HG03432 (cell line): Measurements from ENCODE around the gene CCSER1.
A peak's percentile ranks its signal among the peaks of the same experiment; 100 is the strongest.
"Not testable (repeated sequence)": the region's sequence is repeated elsewhere in the genome, so short reads cannot be mapped to it uniquely, and the experiment has no call there.

Experiments
- ATAC-seq: cut with Tn5 transposase; IDR thresholded peaks from one replicate; pipeline ENCODE4 v1.9.1; 2021; ENCODE audit warnings: mild to moderate bottlenecking, moderate library complexity; ENCODE audit not compliant: unreplicated experiment

Gene CCSER1

DNA sequence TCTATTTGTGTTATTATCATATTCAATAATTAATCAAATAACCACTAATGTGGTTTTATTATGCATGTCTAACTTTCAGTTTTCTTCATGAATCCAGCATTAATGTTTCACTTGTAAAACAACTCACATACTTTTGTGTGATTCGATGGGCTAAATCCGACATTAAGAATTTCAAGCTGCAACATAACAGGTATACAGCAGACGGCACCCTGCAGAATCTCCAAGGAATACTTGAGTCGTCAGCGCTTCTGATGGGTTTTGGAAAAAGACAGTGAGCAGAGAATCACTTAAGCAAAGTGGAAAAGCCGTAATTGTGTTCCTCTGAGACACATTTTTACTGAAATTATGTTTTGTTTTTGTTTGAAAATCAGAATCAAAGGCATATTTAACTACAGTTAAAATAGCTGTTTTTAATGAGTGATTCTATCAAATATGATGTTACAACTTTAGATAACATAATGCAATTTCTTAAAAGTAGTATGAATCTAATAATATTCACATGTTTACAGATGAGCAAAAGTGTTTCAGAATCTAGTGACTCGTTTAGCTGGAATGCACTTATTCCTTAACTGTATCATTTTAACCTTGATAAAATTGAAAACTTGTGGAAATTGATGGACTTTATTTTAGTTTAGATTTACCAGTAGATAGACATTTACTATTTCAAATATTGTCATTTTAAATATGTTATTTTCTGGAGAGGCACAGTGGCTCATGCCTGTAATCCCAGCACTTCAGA is 514.8 kb downstream of the CCSER1 start:
- ATAC-seq: no peak

DNA sequence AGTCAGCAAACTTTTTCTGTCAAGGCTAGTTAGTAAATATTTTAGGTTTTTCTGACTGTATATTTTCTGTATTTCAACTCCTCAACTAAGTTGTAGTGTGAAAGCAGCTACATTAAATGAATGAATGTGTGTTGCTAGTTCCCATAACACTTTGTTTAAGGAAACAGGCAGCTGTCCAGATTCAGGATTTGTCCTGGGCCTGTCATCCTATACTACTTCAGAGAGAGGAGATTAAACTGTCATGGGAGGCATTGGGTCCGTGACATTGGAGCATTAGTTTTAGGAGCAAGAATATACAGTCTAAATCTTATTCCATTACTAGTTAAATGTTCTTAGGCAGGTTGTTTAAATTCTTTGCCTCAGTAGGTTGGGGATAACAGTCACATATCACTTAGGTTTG is 516.0 kb downstream of the CCSER1 start:
- ATAC-seq: no peak

DNA sequence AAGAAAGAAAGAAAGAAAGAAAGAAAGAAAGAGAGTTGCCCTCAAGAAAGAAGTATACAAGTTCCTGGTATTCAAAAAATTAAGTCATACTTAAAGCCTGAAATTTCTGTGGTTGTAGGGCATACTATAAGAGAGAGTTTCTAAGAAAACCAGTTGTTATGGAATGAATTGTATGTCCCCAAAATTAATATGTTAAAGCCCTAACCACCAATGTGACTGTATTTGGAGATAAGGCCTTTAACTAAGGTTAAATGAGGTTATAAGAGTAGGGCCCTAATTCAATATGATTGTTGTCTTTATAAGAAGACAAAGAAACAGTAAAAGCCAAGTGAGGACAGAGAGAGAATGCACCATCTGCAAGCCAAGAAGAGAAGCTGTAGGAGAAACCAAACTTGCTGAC is 521.1 kb downstream of the CCSER1 start:
- no peak for ATAC-seq

DNA sequence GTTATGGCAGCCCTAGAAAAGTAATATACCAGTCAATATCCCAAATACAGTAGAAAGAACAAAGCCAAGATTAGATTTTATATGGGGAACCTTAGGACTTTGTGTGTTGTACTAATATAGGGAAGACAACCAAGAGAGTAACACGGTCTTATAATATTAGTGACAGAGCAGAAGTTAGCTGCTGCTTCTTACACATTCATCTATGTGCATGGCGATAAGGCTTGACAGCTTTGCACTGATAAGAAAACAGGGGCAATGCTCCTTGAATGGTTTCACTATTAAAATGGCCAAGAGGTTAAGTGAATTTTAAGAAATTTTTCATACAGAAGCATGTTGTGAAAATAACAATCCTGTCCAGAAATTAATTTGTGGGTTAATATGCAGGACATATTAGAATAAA is 521.6 kb downstream of the CCSER1 start:
- ATAC-seq: no peak

DNA sequence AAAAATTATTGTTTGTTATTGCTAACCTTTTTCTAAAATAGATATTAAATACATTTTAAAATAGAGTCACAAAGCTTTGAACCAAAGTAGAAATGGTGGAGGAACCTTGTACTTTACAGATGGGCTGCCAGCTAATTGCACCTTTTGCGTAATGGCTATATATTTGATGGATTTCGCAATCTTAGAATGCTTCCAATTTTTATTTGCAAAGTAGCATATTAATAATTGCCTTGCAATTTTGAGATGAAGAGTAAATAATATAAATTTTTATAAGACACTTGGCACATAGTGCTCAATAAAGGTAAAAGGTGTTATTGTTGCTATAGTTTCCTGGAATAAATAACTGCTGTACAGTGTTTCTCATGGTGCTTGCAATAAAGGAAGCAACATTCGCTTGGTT is 533.5 kb downstream of the CCSER1 start:
- ATAC-seq: no peak

DNA sequence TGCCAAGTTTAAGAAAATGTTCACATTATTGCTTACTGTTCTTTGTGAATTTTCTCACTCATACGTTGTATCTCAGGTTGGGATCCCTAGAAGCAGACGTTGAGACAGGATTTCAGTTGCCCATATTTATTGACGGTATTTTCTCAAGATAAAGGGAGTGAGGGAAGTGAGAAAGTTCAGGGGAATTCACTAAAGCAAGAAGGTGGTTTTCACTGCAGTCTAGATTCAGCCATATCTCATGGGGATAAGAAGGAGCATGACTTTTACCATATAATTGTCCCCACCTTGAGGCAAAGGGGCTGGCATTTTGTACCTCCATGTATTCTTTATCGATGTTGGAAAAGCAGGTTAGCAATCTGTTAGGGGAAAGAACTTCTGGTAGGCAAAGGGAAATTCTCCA is 543.0 kb downstream of the CCSER1 start:
- ATAC-seq: peak; percentile 56

DNA sequence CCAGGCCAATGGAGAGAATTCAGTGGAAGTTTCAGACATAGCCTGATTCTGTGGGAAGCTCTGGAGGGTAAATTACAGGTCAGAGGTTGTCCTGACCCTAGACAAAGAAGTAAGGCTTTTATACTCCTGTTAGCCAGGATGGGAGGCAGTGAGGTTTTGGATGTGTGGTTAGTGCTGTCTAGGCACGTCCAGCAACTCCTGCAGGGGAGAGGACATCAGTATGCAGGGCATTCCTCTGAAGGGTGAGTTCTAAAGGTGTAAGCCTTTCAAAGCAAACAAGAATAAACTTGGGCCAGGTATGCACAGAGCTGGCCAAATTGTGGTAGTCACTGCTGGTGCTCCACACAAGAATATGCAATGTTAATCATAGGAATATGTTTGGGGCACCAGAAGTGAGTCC is 562.5 kb downstream of the CCSER1 start:
- ATAC-seq: no peak

DNA sequence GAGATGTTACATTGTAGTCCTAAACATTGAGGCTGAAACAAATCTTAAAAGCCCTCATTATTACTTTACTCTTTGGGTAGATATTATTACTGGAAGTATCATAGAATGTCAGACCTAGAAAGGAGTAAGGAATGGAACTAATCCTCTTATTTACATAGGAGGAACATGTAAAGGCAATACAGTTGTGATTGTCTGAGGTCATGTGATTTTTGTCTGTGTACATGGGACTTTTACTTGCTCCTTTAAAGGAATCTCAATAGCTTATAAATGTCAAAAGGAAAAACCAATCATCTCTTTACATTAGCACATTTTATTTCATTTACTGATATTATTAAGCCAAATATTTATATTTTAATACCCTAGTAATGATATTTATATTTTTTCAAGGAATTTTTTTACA is 568.2 kb downstream of the CCSER1 start:
- ATAC-seq: no peak

DNA sequence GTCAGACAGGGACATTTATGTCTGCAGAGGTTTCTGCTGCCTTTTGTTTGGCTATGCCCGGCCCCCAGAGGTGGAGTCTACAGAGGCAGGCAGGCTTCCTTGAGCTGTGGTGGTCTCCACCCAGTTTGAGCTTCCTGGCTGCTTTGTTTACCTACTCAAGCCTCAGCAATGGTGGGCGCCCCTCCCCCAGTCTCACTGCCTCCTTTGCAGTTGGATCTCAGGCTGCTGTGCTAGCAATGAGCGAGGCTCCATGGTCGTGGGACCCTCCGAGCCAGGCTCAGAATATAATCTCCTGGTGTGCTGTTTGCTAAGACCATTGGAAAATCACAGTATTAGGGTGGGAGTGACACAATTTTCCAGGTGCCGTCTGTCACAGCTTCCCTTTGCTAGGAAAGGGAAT is 578.3 kb downstream of the CCSER1 start:
- not testable (repeated sequence) for ATAC-seq

DNA sequence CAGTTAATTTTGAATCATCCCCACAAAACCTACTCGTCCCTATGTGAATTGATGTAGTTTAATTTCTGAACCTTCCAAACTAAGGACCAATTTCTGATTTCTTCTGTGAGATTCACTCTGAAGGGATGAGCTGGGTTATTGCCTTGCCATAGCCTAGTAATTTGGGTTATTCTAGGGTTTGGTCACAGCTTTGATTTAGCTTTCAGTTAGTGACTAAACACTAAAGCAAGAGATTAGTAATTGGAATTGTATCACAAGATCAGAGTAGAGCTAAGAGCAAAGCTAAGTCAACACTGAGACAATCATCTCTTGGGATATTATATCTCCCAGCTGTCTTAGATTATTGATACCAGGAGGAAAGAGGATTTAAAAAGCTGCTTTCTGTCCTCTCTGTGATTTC is 588.0 kb downstream of the CCSER1 start:
- ATAC-seq: peak; percentile 79

DNA sequence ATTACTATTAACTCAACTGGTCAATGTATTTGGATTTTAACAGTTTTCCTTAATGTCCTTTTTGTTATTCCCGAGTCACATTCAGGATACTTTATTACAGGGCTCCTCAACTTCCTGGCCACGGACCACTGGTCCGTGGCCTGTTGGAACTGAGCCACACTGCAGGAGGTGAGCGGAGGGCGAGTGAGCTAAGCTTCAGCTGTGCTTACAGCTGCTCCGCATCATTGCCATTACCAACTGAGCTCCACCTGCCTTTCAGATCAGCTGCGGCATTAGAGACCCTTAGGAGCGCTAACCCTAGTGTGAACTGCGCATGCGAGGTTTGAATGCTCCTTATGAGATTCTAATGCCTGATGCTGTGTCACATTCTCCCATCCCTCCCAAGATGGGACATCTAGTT is 591.7 kb downstream of the CCSER1 start:
- ATAC-seq: no peak

DNA sequence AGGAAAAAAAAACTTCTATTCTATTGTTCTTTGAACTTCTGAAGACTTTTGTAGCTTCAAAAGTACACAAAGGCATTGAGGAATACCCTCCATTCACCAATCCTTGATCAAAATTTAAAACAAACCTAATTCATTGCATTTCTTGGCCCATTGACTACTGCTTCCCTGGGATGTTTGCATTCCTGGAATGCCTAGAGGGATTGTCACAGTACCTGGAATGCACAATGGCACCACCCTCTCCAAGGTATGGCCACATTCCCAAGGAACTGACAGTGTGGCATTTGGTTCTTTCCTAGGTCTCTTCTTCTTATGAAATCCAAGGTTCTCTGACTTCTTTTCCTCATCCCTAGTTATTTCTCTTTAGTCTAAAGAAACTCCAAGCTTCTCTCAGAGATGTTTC is 600.7 kb downstream of the CCSER1 start:
- ATAC-seq: no peak

DNA sequence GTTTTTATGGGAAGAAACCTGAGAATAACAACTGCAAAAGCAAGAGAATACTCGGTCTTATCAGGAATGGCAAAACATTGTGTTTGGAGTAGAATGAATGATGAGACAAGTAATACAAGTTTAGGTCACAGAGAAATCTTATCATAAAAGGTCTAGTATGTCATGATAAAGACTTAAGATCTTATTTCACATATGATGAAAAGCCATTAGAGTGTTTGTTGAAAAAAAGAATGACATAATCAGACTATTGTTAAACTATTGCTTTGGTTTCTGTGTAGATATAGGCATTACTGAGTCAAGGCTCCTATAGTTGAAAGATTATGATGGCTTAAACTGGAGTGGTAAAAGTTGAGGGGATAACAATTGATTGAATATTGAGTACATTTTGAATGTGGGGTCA is 603.6 kb downstream of the CCSER1 start:
- ATAC-seq: no peak

DNA sequence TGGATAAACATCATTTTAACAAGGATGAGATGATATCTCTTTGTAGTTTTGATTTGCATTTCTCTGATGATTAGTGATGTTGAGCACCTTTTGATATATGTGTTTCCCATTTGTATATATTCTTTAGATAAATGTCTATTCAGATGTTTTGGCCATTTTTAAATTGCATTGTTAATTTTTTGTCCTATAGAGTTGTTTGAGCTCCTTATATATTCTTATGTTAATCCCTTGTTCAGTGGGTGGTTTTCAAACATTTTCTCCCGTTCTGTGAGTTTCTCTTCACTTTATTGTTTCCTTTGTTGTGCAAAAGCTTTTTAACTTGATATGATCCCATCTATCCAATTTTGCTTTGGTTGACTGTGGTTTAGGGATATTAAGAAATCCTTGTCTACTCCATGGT is 606.0 kb downstream of the CCSER1 start:
- ATAC-seq: no peak

DNA sequence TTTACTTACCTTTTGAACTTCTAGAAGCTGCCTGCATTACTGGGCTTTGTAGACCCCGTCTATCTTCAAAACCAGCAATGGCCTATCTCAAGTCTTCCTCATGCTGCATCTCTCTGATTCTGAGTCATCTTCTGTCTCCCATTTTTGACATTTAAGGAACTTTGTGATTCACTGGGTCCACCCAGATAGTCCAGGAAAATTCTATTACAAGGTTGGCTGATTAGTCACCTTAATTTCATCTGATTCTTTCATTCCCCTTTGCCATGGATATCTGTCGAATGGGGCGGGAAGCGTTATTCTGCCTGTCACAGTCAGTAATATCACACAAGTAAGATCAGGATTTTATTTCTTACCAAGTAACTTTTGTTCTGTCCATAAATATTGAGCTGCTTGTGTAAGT is 618.0 kb downstream of the CCSER1 start:
- no peak for ATAC-seq

DNA sequence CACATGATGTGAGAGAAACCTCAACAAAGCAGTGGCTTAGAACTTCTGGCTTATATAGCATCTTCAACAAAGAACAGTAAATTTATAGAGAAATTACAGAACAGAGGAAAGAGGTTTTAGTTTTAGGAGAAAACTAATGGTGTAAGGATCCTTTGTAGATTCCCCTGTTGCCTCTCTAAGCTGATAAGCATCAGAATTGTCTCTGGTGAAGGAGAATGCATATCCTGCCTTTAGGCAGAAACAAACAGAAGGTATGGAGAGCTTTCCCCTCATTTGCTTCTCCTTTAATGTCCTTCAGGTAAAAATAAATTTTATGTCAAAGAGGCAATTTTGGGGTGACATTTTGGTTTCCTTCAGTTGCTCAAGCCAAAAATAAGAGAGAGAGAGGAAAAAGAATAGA is 625.9 kb downstream of the CCSER1 start:
- ATAC-seq: no peak

DNA sequence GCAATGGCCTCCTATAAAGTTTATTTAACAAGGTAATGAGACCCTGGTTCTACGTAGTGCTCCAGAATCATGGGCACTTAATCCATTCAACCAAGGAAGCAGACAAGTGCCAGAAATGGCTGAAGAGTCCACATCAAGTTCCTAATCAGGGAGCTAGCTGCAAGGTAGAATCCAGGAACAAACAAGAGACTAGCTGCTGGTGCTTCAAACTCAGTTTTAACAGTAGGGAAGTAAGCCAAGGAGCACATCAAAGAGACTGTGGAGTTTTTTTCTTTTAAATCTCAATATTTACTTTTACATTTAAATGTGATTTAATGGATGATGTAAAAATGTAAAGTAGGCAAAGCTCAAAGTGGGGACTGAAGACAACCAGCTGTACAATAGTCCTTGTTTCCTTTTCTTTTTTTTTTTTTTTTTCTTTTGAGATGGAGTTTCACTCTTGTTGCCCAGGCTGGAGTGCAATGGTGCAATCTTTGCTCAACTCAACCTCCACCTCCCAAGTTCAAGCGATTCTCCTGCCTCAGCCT is 630.4 kb downstream of the CCSER1 start:
- no peak for ATAC-seq

DNA sequence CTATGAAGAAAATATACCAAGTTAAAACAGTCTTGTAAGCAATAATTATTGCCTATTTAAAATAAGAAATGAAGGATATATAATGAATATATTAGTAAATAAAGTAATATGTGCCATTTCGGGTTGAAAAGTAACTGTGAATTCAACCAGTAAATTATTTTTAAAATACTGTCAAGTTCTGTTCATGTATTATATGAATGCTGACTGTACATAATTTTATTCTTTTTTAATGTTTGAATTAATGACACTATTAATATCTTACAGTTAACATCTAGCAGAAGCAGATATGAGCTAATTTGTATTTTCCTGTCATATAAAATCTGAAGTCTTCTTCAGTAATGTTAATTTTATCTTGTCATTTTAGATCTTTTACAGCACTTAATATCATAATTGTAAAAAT is 632.9 kb downstream of the CCSER1 start:
- ATAC-seq: no peak

DNA sequence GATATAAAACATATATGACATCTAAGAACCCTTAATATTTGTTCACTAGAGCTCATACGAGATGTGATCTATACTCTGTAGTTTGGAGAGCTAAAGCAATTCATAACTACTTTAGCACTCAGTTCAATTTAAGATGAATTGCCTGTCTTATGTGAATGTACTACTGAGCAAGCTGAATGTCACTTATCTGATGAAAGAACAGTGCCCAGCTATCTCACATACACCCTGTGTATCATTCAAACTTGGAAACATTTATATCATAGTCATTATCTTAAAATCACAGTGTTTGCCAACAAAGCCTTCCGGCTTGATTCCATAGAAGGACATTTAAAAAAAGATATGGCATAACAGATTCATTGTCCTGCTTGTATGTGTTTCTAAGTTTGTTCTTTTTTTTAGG is 639.6 kb downstream of the CCSER1 start:
- no peak for ATAC-seq

DNA sequence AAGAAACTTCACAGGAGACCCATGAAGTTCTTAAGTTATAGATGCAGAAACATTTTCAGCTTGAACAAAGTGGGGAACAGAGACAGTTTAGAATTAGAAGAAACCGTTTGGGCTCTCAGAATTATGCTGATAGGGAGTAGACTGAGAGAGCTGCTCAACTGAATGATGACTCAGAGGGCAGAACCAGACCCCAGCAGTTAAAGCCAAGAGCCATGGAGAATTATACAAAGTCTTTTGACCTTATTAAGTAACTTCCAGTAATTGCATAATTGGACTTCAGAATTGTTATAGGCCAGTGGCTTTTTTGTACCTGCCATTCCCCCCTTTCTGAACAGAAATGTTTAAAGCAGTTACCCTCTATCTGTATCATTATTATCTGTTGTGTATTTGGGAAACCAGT is 642.1 kb downstream of the CCSER1 start:
- no peak for ATAC-seq

DNA sequence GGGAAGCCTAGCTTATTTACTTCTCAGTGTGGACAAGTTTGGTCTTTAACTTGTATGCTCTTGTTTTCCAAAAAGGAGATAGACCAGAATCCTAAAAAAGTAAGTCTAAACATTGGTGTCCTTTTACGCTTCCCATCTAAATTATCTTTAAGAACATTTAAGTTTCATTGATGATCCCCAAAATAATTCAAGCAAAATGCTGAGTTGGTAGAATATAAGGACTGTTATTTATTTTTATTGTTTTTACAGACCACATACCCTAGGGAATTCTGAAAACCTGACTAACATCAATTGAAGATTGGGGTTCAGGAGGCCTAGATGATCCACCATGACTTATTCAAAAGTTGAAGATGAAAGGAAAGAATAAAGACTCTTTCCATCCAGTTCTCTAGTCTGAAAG is 653.0 kb downstream of the CCSER1 start:
- no peak for ATAC-seq

DNA sequence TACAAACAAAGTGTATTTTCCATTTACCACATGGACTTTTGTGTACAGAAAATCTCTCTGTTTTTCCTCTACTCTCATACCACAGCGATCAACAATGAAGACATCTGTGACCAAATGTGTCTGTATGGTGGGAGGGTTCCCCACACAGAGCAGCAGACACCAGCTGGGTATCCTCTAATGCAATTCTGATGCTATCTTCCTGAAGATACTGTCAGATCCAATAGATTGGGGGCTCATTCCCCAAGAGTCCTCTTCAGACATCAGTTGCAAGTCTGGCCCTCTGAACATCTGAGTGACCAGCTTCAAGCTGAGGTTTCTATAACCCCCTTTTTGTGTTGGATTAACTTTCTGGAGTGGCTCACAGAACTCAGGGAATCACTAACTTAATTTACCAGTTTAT is 659.4 kb downstream of the CCSER1 start:
- no peak for ATAC-seq

DNA sequence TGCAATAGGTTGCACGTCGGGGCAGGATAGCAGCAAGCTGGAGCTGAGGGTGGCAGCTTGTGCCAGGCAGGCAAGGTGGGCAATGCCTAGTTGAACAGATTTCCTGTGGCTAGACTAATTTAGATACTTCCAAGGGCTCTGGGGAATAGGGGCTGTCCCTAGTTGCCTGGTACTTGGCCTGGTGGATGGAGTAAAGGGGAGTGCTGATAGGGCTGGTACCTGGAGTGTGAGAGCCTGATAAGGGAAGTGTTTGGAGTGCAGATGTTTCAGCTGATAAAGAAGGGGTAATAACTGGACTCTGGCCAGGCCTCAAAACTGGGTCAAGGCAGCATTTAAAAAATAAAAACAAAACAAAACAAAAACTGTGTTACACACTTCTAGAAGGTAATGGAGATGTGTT is 665.5 kb downstream of the CCSER1 start:
- no peak for ATAC-seq
